ENCODE results near the gene ANKRD33.

ANKRD33 gene

DNA sequence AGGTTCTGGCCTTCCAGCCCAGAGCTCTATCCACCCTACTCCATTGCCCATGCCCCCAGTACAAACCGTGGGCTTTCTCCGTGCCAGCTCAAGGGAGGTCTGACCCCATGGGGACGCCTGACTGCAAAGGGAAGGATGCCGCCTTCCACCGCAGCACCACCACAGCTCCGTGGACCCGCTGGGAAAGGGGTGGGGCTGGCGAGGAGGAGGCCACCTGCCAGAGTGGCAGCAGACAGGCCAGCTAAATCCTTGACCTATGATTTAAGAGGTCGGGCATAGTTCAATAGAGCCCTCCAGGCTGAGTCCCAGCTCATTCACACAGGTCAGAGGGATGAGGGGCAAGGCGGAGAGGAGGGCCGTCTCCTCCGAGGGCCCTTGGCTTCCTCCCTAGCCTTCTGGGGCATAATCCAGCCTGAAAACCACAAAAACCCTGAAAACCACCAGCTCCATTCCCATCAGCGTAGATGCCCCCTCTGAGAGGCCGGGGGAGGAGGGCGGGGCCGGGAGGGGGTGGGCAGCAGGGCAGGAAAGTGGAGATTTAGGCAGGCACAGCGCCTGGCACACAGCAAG is 24.5 kb upstream of the ANKRD33 start:
- H3K4me1 ChIP-seq (ENCODE audit: control insufficient read depth, insufficient read depth, low read length), result peaks cover 38% of the 10 kb centered on the region
- no peaks in the 10 kb centered on the region for H3K9me3 ChIP-seq (ENCODE audit: control insufficient read depth, insufficient read depth, low read length)
- H3K4me3 ChIP-seq (ENCODE audit: low read depth, low read length), result peak overlapping the region; percentile 65
- peak overlapping the region; percentile 85 for H3K27ac ChIP-seq (ENCODE audit: low read depth, low read length)
- peak overlapping the region; percentile 38; the same call in 1 of the 2 replicates for H3K9ac ChIP-seq (ENCODE audit: low read depth, low read length)
- H3K27me3 ChIP-seq (ENCODE audit: control insufficient read depth, insufficient read depth, low read length), result peaks cover 36% of the 10 kb centered on the region
- H3K36me3 ChIP-seq (ENCODE audit: control insufficient read depth, insufficient read depth, low read length), result no peaks in the 10 kb centered on the region

DNA sequence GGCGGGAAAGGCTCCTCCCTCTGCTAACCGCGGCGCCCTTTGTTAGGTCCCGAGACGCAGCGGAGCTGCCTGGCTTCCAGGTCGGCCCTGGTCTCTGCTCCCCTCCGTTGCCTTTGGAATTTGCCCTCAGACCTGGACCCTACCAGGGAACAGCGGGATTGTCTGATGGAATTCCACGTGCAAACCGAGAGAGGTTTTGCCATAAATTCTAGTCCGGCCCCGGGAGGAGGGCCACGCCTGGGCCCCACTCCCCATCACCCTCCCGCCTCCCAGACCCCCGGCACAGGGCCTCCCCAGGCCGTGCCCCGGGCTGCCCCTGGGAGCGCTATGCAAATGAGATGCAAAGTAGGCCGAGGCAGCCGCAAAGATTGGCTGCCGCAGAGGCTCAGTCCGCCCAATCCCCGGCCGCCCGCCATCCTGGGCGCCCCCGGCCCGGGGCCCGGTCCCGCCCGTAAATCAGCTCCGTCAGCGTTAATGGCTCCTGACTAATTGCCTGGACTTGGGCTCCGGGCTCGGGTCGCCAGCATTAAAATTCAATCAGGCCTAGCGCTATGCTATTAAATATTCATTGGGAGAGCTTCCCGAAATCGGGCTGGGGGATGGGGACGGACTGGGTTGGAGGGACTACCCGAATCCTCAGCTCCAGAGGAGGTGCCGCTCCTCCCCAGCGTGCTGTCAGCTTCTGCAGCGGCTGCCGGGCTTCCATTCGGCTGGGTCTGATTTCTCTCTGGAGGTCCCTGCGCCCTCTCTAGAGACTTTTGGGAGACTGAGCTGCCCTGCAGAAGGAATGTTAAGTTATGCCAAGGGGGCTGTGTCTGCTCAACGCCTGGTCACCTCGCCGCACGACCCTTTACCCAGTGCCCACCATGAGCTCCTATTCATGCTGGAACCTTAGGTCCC is 23.7 kb upstream of the ANKRD33 start:
- Histone ChIP-seq H3K4me1 (ENCODE audit: control insufficient read depth, insufficient read depth, low read length) (peaks cover 40% of the 10 kb centered on the region), H3K27ac (ENCODE audit: low read depth, low read length) (peak overlapping the region; percentile 85), H3K27me3 (ENCODE audit: control insufficient read depth, insufficient read depth, low read length) (peaks cover 43% of the 10 kb centered on the region), H3K4me3 (ENCODE audit: low read depth, low read length) (peak overlapping the region; percentile 65), H3K9me3 (ENCODE audit: control insufficient read depth, insufficient read depth, low read length) (no peaks in the 10 kb centered on the region), H3K9ac (ENCODE audit: low read depth, low read length) (peak overlapping the region; percentile 38), H3K36me3 (ENCODE audit: control insufficient read depth, insufficient read depth, low read length) (no peaks in the 10 kb centered on the region)

DNA sequence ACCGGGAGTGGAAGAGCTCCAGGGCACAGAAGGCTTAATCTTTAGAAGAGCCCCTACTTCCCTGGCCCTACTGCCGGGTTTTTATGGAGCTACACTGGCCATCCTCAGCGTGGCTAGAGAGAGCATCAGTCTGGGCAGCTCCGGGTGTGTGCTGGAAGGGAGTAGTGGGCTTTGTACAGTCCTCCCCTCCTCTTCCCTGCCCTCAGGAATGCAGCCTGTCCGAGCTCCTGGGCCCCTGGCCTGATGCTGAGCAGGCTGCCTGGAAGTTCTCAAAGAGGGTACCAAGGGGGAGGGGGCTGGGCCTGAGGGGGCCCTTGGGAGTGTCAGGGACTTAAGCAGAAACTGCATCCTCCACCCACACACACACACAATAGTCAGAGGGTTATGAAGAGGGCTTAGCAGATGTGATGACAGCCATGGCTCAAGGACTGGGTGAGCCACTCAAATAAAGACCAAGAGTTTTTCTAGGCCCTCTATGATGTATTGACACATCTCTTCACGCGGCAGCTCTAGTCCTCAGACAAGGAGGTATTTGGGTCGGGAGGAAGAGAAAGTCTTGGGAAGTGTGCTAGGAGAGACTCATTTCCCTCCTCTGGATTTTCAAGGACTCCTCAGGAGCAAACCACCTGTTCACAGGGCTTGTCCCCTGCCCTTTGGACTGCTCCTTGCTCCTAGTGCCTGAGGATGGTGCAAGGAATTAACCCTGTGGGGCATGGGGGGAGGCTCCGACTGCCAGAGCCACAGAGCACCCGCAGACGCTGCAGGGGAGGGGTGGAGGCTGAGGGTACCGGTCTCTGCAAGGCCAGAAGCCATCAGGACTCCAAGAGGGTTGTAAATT is 22.9 kb upstream of the ANKRD33 start:
- Histone ChIP-seq H3K9me3 (ENCODE audit: control insufficient read depth, insufficient read depth, low read length) (no peaks in the 10 kb centered on the region), H3K27me3 (ENCODE audit: control insufficient read depth, insufficient read depth, low read length) (peaks cover 49% of the 10 kb centered on the region), H3K36me3 (ENCODE audit: control insufficient read depth, insufficient read depth, low read length) (no peaks in the 10 kb centered on the region), H3K27ac (ENCODE audit: low read depth, low read length) (peak overlapping the region; percentile 76), H3K4me3 (ENCODE audit: low read depth, low read length) (peak overlapping the region; percentile 65), H3K4me1 (ENCODE audit: control insufficient read depth, insufficient read depth, low read length) (peaks cover 47% of the 10 kb centered on the region), H3K9ac (ENCODE audit: low read depth, low read length) (no peak overlapping the region)

DNA sequence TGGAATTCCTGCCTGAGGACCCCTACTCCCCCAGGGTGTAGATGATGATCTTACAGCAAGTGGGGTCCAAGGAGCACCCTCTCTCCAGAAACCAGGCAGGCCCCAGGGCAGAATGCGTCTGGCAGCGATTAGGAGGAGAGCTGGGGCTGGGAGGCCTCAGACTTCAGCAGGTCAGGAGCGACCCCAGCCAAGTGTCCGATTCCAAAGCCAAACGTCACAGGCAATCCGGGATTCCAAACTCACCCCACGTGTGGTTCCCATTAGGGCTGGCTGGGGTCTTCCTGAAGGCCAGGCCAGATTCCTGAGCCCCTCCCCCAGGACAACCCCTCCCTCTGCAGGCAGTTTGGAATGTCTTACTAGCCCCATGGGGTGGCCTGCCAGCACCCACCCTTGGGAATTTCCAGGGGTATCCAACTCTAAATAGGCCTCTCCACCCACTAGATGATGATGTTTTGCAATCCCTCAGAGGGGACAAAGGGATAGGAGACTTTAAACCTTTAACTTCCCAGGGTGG is 22.1 kb upstream of the ANKRD33 start:
- Histone ChIP-seq H3K27me3 (ENCODE audit: control insufficient read depth, insufficient read depth, low read length) (peaks cover 56% of the 10 kb centered on the region), H3K9ac (ENCODE audit: low read depth, low read length) (no peak overlapping the region), H3K4me1 (ENCODE audit: control insufficient read depth, insufficient read depth, low read length) (peaks cover 51% of the 10 kb centered on the region)

DNA sequence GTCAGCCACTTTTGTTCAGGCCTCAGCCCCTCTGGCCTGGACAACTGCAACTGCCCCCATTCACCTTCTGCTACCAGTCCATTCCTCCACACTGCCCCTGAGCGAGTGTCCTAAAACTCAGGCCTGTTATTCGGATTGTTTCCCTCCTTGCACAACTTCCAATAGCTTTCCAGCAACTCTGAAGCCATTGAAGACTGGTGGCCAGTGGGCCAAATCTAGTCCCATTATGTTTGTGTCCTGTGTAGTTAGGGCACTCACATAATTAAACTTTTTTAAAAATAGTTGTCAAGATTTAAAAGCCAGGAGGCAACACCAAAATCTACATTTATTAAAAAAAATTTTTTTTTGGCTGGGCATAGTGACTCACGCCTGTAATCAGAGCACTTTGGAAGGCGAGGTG is 21.6 kb upstream of the ANKRD33 start:
- peaks cover 61% of the 10 kb centered on the region for H3K27me3 ChIP-seq (ENCODE audit: control insufficient read depth, insufficient read depth, low read length)
- no peaks in the 10 kb centered on the region for H3K9me3 ChIP-seq (ENCODE audit: control insufficient read depth, insufficient read depth, low read length)
- peak overlapping the region; percentile 76 for H3K27ac ChIP-seq (ENCODE audit: low read depth, low read length)
- H3K4me3 ChIP-seq (ENCODE audit: low read depth, low read length), result no peak overlapping the region
- no peak overlapping the region for H3K9ac ChIP-seq (ENCODE audit: low read depth, low read length)
- H3K36me3 ChIP-seq (ENCODE audit: control insufficient read depth, insufficient read depth, low read length), result no peaks in the 10 kb centered on the region
- H3K4me1 ChIP-seq (ENCODE audit: control insufficient read depth, insufficient read depth, low read length), result peaks cover 56% of the 10 kb centered on the region

More for the DNA sequence above, 22.1 kb upstream of the ANKRD33 start:
- H3K27ac ChIP-seq (ENCODE audit: low read depth, low read length), result peak overlapping the region; percentile 76
- no peaks in the 10 kb centered on the region for H3K36me3 ChIP-seq (ENCODE audit: control insufficient read depth, insufficient read depth, low read length)
- H3K4me3 ChIP-seq (ENCODE audit: low read depth, low read length), result no peak overlapping the region
- no peaks in the 10 kb centered on the region for H3K9me3 ChIP-seq (ENCODE audit: control insufficient read depth, insufficient read depth, low read length)

DNA sequence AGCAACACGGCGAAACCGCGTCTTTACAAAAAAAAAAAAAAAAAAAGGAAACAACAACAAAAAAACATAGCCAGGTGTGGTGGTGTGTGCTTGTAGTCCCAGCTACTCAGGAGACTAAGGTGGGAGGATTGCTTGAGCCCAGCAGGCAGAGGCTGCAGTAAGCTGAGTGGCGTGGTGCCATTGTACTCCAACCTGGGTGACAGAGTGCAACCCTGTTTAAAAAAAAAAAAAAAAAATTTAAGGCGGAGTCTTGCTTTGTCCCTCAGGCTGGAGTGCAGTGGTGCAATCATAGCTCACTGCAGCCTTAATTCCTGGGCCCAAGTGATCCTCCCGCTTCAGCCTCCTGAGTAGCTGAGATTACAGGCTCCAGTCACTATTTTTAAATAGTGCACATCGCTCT is 21.1 kb upstream of the ANKRD33 start:
- H3K4me1 ChIP-seq (ENCODE audit: control insufficient read depth, insufficient read depth, low read length), result peaks cover 60% of the 10 kb centered on the region
- no peak overlapping the region for H3K27ac ChIP-seq (ENCODE audit: low read depth, low read length)

DNA sequence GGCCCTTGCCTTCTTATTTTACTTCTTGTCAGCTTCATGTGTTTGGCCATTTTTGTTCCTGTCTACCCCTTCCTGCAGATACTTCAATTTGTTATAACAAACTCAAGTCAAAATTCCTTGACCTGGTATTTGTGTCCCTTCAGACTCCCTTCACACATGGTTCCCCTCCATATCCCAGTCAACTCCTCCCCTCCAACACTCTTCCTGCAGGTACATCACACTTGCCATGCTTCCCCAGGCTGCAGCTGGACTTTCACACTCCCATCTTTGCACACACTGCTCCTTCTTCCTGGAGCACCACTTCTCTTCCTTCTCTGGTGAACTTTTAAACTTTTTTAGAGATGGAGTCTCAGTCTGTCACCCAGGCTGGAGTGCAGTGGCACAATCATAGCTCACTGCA is 20.5 kb upstream of the ANKRD33 start:
- Histone ChIP-seq H3K27ac (ENCODE audit: low read depth, low read length) (no peak overlapping the region), H3K27me3 (ENCODE audit: control insufficient read depth, insufficient read depth, low read length) (peaks cover 56% of the 10 kb centered on the region), H3K36me3 (ENCODE audit: control insufficient read depth, insufficient read depth, low read length) (no peaks in the 10 kb centered on the region), H3K9me3 (ENCODE audit: control insufficient read depth, insufficient read depth, low read length) (no peaks in the 10 kb centered on the region), H3K4me1 (ENCODE audit: control insufficient read depth, insufficient read depth, low read length) (peaks cover 62% of the 10 kb centered on the region), H3K9ac (ENCODE audit: low read depth, low read length) (no peak overlapping the region), H3K4me3 (ENCODE audit: low read depth, low read length) (no peak overlapping the region)

More for the DNA sequence above, 21.1 kb upstream of the ANKRD33 start:
- no peaks in the 10 kb centered on the region for H3K9me3 ChIP-seq (ENCODE audit: control insufficient read depth, insufficient read depth, low read length)
- no peaks in the 10 kb centered on the region for H3K36me3 ChIP-seq (ENCODE audit: control insufficient read depth, insufficient read depth, low read length)
- H3K27me3 ChIP-seq (ENCODE audit: control insufficient read depth, insufficient read depth, low read length), result peaks cover 62% of the 10 kb centered on the region
- no peak overlapping the region for H3K9ac ChIP-seq (ENCODE audit: low read depth, low read length)
- no peak overlapping the region for H3K4me3 ChIP-seq (ENCODE audit: low read depth, low read length)

DNA sequence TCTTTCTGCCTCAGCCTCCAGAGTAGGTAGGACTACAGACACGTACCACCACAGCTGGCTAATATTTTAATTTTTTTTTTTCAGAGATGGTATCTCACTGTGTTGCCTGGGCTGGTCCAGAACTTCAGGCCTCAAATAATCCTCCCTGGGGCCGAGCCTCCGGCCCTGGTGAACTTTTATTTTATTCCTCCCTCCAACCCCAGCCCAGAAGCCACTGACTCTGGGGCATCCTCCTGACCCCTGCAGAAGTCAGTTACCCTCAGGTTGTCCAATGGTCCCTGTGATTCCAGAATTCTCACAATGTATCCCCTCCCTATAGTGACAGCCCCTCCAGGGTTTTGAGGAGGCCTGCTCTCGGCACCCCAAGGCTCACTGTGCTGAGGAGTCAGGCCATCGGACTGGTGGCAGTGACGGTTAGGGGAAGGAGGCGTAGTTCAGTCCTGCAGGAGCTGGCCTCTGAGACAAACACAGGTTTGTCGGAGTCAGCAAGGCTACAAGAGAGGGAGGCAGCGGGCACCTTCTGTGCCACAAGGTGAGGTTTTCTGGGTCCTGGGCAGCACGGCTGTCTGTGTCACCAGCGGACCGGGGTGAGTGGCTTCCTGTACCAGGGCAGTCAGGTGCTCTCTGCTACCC is 20.0 kb upstream of the ANKRD33 start:
- peaks cover 54% of the 10 kb centered on the region for H3K27me3 ChIP-seq (ENCODE audit: control insufficient read depth, insufficient read depth, low read length)

DNA sequence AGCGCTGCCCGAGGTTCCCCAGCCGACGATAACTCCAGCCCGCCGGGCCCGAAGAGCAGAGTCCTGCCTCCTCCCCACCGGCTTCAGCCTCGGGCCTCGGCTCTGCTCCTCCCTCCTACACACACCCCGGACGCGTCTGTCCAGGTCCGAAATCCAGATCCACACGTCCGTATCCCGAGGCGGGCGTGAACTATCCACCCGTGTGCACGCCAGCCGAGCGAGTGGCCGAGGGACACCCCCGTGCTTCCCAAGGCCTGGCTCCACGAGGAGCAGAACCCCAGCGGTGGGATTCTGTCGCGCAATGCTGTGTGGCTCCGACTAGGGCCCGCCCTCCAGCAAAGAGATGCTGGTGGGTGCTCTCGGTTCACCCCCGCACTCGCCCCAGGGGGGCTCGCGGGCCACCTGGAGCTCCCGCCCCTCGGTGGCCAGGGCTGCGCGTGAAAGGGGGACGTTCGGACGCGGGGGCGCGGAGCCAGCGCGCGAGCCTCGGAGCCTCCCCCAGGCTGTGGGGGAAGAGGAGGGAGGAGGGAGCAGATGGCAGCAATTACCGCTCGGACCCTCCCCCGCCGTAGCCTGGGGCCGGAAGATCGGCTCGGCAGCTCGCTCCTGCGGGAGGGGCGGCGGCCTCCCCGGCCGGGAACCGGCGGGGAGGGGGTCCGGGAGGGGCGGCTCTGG is 18.9 kb upstream of the ANKRD33 start:
- no peak overlapping the region for H3K27ac ChIP-seq (ENCODE audit: low read depth, low read length)
- H3K36me3 ChIP-seq (ENCODE audit: control insufficient read depth, insufficient read depth, low read length), result no peaks in the 10 kb centered on the region
- H3K4me3 ChIP-seq (ENCODE audit: low read depth, low read length), result peak overlapping the region; percentile 73
- H3K9ac ChIP-seq (ENCODE audit: low read depth, low read length), result peak overlapping the region; percentile 46
- H3K27me3 ChIP-seq (ENCODE audit: control insufficient read depth, insufficient read depth, low read length), result peaks cover 54% of the 10 kb centered on the region
- H3K9me3 ChIP-seq (ENCODE audit: control insufficient read depth, insufficient read depth, low read length), result no peaks in the 10 kb centered on the region
- peaks cover 50% of the 10 kb centered on the region for H3K4me1 ChIP-seq (ENCODE audit: control insufficient read depth, insufficient read depth, low read length)

More for the DNA sequence above, 20.0 kb upstream of the ANKRD33 start:
- H3K36me3 ChIP-seq (ENCODE audit: control insufficient read depth, insufficient read depth, low read length), result no peaks in the 10 kb centered on the region
- H3K9ac ChIP-seq (ENCODE audit: low read depth, low read length), result no peak overlapping the region
- no peaks in the 10 kb centered on the region for H3K9me3 ChIP-seq (ENCODE audit: control insufficient read depth, insufficient read depth, low read length)
- no peak overlapping the region for H3K27ac ChIP-seq (ENCODE audit: low read depth, low read length)
- H3K4me1 ChIP-seq (ENCODE audit: control insufficient read depth, insufficient read depth, low read length), result peaks cover 57% of the 10 kb centered on the region
- no peak overlapping the region; the same call in 1 of the 2 replicates for H3K4me3 ChIP-seq (ENCODE audit: low read depth, low read length)

DNA sequence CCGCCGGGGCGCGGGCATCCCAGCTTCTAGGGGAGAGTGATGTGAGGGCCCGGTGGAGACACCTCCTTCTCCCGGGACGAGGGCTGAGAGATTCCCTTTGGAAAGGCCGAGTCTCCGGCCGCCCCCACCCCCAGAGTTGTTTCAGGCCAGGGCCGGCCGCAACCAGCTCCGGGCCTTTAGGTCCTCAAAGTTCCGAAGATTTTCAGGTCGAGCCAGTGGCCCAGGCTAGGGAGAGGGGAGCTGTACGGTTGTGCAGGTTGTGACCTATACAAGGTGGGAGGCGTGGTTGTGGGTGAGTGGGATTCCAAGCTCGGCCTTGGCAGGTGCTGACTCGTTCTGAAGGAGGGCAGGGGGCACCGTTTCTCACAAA is 18.4 kb upstream of the ANKRD33 start:
- H3K27ac ChIP-seq (ENCODE audit: low read depth, low read length), result peak overlapping the region; percentile 14
- peak overlapping the region; percentile 73 for H3K4me3 ChIP-seq (ENCODE audit: low read depth, low read length)
- peaks cover 54% of the 10 kb centered on the region for H3K27me3 ChIP-seq (ENCODE audit: control insufficient read depth, insufficient read depth, low read length)
- no peak overlapping the region for H3K9ac ChIP-seq (ENCODE audit: low read depth, low read length)
- H3K4me1 ChIP-seq (ENCODE audit: control insufficient read depth, insufficient read depth, low read length), result peaks cover 50% of the 10 kb centered on the region
- H3K36me3 ChIP-seq (ENCODE audit: control insufficient read depth, insufficient read depth, low read length), result no peaks in the 10 kb centered on the region
- H3K9me3 ChIP-seq (ENCODE audit: control insufficient read depth, insufficient read depth, low read length), result no peaks in the 10 kb centered on the region
